ENCODE measurements around the gene CDCA5. TPM values are rescaled to one million over a fixed set of nuclear protein-coding genes. Genes with fewer than 3 reads are reported as not detected.

The CDCA5 gene
- polyA plus RNA-seq, 1 of the 3 experiments (the other 2 are of a cell fraction): 16.3 TPM

DNA sequence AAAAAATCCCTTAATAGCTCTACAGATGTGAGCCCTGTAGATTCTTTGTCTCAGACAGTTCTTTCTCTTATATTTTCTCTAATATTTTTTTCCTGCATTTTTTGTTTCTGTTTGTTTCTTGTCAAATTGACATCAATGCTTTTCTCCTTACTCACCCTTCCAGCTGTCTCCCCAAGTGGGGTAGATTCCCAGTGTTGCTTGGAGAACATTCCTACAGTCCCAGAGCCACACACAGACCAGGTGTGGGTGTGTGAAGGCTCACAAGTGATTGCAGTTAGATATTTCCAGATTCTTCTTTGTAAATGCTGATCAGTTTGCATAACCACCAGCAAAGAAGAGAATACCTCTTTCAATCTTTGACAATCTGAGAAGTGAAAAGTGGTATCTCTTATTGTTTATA is 19.6 kb upstream of the CDCA5 start:
- ChIA-PET POLR2A (interaction anchor here (0.7 to 2.5 kb wide), 2 partner anchors 8 to 25 kb away, joined by 5 to 7 read pairs; partner anchors contain the start of gene TM7SF2), CTCF (interaction anchor here (1.1 to 12.6 kb wide), 2 partner anchors 9 to 90 kb away, joined by 3 to 150 read pairs; partner anchors contain the start of genes ARL2 and TM7SF2)

DNA sequence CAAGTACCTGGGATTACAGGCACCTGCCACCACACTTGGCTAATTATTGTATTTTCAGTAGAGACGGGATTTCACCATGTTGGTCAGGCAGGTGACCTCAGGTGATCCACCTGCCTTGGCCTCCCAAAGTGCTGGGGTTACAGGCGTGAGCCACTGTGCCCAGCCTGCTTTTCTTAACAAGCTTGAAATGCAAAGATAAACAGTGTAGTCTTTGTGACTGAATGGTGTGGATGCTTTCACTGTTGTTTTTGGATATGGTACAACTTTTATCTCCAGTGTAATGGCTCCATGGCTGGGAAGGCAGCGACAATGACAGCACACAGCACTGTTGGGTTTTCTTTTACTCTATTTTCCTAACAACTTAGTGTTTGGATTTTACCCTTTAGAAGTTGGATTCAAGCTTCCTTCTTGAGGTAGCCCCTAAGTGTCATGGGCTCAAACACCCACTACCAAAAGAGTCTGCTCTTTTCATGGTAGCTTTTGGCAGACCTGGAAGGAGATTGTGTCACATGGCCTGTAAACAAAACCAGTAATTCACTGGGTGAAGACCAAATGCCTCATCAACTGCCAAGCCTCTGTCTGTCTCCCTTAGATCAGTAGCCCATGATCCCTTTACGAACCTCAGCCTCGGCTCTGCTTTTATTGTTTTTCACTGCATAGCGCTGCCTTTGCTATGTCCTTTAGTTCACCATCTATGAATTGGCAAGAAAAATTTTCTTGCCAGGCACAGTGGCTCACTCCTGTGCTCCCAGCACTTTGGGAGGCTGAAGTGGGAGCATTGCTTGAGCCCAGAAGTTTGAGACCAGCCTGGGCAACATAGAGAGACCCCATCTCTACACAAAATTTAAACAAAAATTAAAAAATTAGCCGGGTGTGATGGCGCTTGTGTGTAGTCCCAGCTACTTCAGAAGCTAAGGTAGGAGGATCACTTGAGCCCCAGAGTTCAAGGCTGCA is 18.6 kb upstream of the CDCA5 start:
- Histone ChIP-seq H3K27ac (ENCODE audit: low read depth in 2 of 2, low read length in 1 of 2) (peak overlapping the region in 1 of 2 experiments; percentile 21; a peak in 1 of 4 replicates), H3K4me1 (ENCODE audit: control insufficient read depth in 1 of 2, insufficient read depth in 2 of 2, low read depth in 1 of 2, low read length in 1 of 2) (no peaks in the 10 kb centered on the region; a peak in 1 of 4 replicates), H3K9me3 (no peaks in the 10 kb centered on the region), H3K27me3 (ENCODE audit: insufficient read depth) (no peaks in the 10 kb centered on the region), H3K79me2 (ENCODE audit: insufficient read depth) (peaks cover 70% of the 10 kb centered on the region), H4K20me1 (ENCODE audit: insufficient read depth) (peaks cover 9% of the 10 kb centered on the region), H3K9me2 (no peaks in the 10 kb centered on the region), H2AFZ (ENCODE audit: low read depth) (no peak overlapping the region), H3K4me2 (no peak overlapping the region), H3K36me3 (replicated peaks in 1 of 2; ENCODE audit: control insufficient read depth in 1 of 2, insufficient read depth in 2 of 2, low read length in 1 of 2) (peaks cover under 1 to 8% of the 10 kb centered on the region in 2 experiments), H3K4me3 (ENCODE audit: low read depth in 2 of 2, low read length in 1 of 2) (no peak overlapping the region), H3F3A (replicated peaks; ENCODE audit: insufficient read depth) (no peaks in the 10 kb centered on the region), H3K9ac (no peak overlapping the region)
- no peak for DNase-seq
- CTCF ChIA-PET: interaction anchor here (12.6 kb wide), 1 partner anchor 10 kb away, joined by 150 read pairs; the partner anchor contains the start of gene TM7SF2
- POLR2A ChIA-PET: interaction anchor here (0.8 to 2.5 kb wide), 2 partner anchors 9 to 89 kb away, joined by 7 to 8 read pairs; partner anchors contain the start of gene TM7SF2
- TF ChIP-seq GATA2 (CRISPR knock-in tag; IDR thresholded peaks at IDR 0.05) (no peak), POLR2AphosphoS5 (IDR thresholded peaks at IDR 0.05; ENCODE audit: low read depth, low read length) (no peak), TAF1 (IDR thresholded peaks at IDR 0.05; ENCODE audit: borderline replicate concordance, low read depth, low read length) (no peak), TEAD4 (IDR thresholded peaks at IDR 0.05; ENCODE audit: borderline replicate concordance, insufficient read depth) (no peak), MEF2A (IDR thresholded peaks at IDR 0.05; ENCODE audit: borderline replicate concordance, low read depth) (no peak), MXI1 (IDR thresholded peaks at IDR 0.05; ENCODE audit: low read depth, low read length) (no peak), SMC3 (IDR thresholded peaks at IDR 0.05; ENCODE audit: low read depth, low read length) (no peak), FOXM1 (IDR thresholded peaks at IDR 0.05; ENCODE audit: low read depth) (no peak)
- TF ChIP-seq, protein P1, sequence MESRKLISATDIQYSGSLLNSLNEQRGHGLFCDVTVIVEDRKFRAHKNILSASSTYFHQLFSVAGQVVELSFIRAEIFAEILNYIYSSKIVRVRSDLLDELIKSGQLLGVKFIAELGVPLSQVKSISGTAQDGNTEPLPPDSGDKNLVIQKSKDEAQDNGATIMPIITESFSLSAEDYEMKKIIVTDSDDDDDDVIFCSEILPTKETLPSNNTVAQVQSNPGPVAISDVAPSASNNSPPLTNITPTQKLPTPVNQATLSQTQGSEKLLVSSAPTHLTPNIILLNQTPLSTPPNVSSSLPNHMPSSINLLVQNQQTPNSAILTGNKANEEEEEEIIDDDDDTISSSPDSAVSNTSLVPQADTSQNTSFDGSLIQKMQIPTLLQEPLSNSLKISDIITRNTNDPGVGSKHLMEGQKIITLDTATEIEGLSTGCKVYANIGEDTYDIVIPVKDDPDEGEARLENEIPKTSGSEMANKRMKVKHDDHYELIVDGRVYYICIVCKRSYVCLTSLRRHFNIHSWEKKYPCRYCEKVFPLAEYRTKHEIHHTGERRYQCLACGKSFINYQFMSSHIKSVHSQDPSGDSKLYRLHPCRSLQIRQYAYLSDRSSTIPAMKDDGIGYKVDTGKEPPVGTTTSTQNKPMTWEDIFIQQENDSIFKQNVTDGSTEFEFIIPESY (IDR thresholded peaks at IDR 0.05; ENCODE audit: borderline replicate concordance, low read depth): no peak
- TF ChIP-seq, protein P2, sequence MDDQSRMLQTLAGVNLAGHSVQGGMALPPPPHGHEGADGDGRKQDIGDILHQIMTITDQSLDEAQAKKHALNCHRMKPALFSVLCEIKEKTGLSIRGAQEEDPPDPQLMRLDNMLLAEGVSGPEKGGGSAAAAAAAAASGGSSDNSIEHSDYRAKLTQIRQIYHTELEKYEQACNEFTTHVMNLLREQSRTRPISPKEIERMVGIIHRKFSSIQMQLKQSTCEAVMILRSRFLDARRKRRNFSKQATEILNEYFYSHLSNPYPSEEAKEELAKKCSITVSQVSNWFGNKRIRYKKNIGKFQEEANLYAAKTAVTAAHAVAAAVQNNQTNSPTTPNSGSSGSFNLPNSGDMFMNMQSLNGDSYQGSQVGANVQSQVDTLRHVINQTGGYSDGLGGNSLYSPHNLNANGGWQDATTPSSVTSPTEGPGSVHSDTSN (IDR thresholded peaks at IDR 0.05): no peak
- TF ChIP-seq, protein P3, sequence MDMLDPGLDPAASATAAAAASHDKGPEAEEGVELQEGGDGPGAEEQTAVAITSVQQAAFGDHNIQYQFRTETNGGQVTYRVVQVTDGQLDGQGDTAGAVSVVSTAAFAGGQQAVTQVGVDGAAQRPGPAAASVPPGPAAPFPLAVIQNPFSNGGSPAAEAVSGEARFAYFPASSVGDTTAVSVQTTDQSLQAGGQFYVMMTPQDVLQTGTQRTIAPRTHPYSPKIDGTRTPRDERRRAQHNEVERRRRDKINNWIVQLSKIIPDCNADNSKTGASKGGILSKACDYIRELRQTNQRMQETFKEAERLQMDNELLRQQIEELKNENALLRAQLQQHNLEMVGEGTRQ (IDR thresholded peaks at IDR 0.05; ENCODE audit: borderline replicate concordance, low read depth, low read length): no peak
- 88% methylated on average over 8 of the region's 8 CpGs for WGBS (ENCODE audit: low lambda C conversion rate)

More for the DNA sequence above, 19.6 kb upstream of the CDCA5 start:
- Histone ChIP-seq H3K9me3 (no peaks in the 10 kb centered on the region), H3K4me1 (ENCODE audit: control insufficient read depth in 1 of 2, insufficient read depth in 2 of 2, low read depth in 1 of 2, low read length in 1 of 2) (no peaks in the 10 kb centered on the region; a peak in 1 of 4 replicates), H3K79me2 (ENCODE audit: insufficient read depth) (peaks cover 59% of the 10 kb centered on the region), H3K4me3 (ENCODE audit: low read depth in 2 of 2, low read length in 1 of 2) (no peak overlapping the region), H4K20me1 (ENCODE audit: insufficient read depth) (peaks cover 9% of the 10 kb centered on the region), H3K27me3 (ENCODE audit: insufficient read depth) (no peaks in the 10 kb centered on the region), H2AFZ (ENCODE audit: low read depth) (no peak overlapping the region), H3F3A (replicated peaks; ENCODE audit: insufficient read depth) (no peaks in the 10 kb centered on the region), H3K9me2 (no peaks in the 10 kb centered on the region), H3K4me2 (no peak overlapping the region), H3K9ac (no peak overlapping the region), H3K27ac (ENCODE audit: low read depth in 2 of 2, low read length in 1 of 2) (no peak overlapping the region), H3K36me3 (replicated peaks in 1 of 2; ENCODE audit: control insufficient read depth in 1 of 2, insufficient read depth in 2 of 2, low read length in 1 of 2) (peaks cover 8 to 9% of the 10 kb centered on the region in 2 experiments)
- TF ChIP-seq JUND (IDR thresholded peaks at IDR 0.05): no peak
- TF ChIP-seq, protein P4, sequence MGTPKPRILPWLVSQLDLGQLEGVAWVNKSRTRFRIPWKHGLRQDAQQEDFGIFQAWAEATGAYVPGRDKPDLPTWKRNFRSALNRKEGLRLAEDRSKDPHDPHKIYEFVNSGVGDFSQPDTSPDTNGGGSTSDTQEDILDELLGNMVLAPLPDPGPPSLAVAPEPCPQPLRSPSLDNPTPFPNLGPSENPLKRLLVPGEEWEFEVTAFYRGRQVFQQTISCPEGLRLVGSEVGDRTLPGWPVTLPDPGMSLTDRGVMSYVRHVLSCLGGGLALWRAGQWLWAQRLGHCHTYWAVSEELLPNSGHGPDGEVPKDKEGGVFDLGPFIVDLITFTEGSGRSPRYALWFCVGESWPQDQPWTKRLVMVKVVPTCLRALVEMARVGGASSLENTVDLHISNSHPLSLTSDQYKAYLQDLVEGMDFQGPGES (IDR thresholded peaks at IDR 0.05; ENCODE audit: low read depth, low read length): no peak
- no peak for DNase-seq

All from SK-N-SH (cell line).